SK-N-MC (cell line): ENCODE results near the gene CPVL.

Experiments
- EZH2 ChIP-seq: fragments of 200-600 bp; sonication (generic); IDR thresholded peaks from one replicate; pipeline ENCODE4 v1.6.1; 2017; ENCODE audit warnings: antibody characterized with exemption
- FOXP2 ChIP-seq: optimal IDR thresholded peaks from 2 replicates; pipeline ENCODE3; 2011; ENCODE audit warnings: mild to moderate bottlenecking, moderate library complexity; ENCODE audit not compliant: insufficient read depth; ENCODE audit errors: extremely low read length, control extremely low read depth
- POLR2AphosphoS5 ChIP-seq: IDR thresholded peaks from 2 replicates; pipeline ENCODE4 v1.6.1; 2012; ENCODE audit warnings: mild to moderate bottlenecking, low read depth, low read length, borderline replicate concordance

DNA sequence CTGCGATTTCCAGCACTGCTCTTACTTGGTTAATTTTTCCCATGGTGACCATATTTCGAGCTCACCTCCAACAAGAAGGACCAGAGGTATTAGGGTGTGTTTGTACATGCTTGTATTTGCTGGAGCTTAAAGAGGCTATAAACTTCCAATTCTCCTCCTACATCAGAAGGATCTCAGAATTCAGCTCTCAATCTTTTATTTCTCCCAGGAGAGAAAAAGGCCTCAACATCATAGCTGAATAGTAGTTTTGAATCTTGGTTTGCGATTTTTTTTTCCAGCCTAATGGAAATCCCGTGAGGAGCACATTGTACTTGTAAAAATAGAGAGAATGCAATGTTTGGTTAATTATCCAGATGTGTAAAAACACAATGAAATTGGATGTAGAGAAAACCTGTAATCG, 69.7 kb downstream of the CPVL start:
- no peak for TF ChIP-seq POLR2AphosphoS5
- no peak for TF ChIP-seq EZH2
- TF ChIP-seq FOXP2: no peak
